H9 (cell line): ENCODE measurements around the gene TRPV6. TPM values are rescaled to one million over a fixed set of nuclear protein-coding genes. Genes with fewer than 3 reads are reported as not detected.

Experiments used
- DNase-seq: peaks from one replicate; pipeline ENCODE4 v3.0.0-alpha.2; 2017
- H2AFZ ChIP-seq: one replicate; pipeline ENCODE4 v1.6.1; 2013; ENCODE audit warnings: mild to moderate bottlenecking, low read length, control low read depth, moderate library complexity
- H2AK5ac ChIP-seq: 2 replicates; pipeline ENCODE4 v1.6.1; 2013; ENCODE audit warnings: low read length, control low read depth, mixed read lengths; ENCODE audit not compliant: insufficient read length
- H2BK120ac ChIP-seq: one replicate; pipeline ENCODE4 v1.6.1; 2013; ENCODE audit warnings: low read depth, mild to moderate bottlenecking, low read length, control low read depth, inconsistent platforms; ENCODE audit not compliant: poor library complexity, severe bottlenecking
- H2BK12ac ChIP-seq: 2 replicates; pipeline ENCODE4 v1.6.1; 2013; ENCODE audit warnings: low read length, control low read depth, mixed read lengths, low read depth; ENCODE audit not compliant: insufficient read length
- H2BK15ac ChIP-seq: 2 replicates; pipeline ENCODE4 v1.6.1; 2013; ENCODE audit warnings: low read depth, low read length, control low read depth
- H2BK20ac ChIP-seq: one replicate; pipeline ENCODE4 v1.6.1; 2013; ENCODE audit warnings: low read depth, mild to moderate bottlenecking, low read length, control low read depth, inconsistent platforms; ENCODE audit not compliant: poor library complexity, severe bottlenecking
- H2BK5ac ChIP-seq: 2 replicates; pipeline ENCODE4 v1.6.1; 2013; ENCODE audit warnings: low read length, control low read depth, mixed read lengths; ENCODE audit not compliant: insufficient read length
- H3K14ac ChIP-seq: 2 replicates; pipeline ENCODE4 v1.6.1; 2013; ENCODE audit warnings: low read length, control low read depth; ENCODE audit not compliant: insufficient read depth
- H3K18ac ChIP-seq: 2 replicates; pipeline ENCODE4 v1.6.1; 2013; ENCODE audit warnings: low read depth, mild to moderate bottlenecking, mixed read lengths, low read length, control low read depth; ENCODE audit not compliant: insufficient read length
- H3K23ac ChIP-seq: 2 replicates; pipeline ENCODE4 v1.6.1; 2013; ENCODE audit warnings: low read length, control low read depth, mixed read lengths, low read depth; ENCODE audit not compliant: insufficient read length
- H3K23me2 ChIP-seq: 2 replicates; pipeline ENCODE4 v1.6.1; 2013; ENCODE audit warnings: low read depth, mild to moderate bottlenecking, mixed read lengths, low read length, control low read depth; ENCODE audit not compliant: insufficient read length, poor library complexity, severe bottlenecking
- H3K27ac ChIP-seq: 2 replicates; pipeline ENCODE4 v1.5.1; 2013; ENCODE audit warnings: low read length, control low read depth, mixed read lengths, low read depth; ENCODE audit not compliant: insufficient read length
- H3K27me3 ChIP-seq: 2 replicates; pipeline ENCODE4 v1.6.1; 2013; ENCODE audit warnings: low read length, control low read depth, inconsistent platforms; ENCODE audit not compliant: insufficient read depth
- H3K4ac ChIP-seq: 2 replicates; pipeline ENCODE4 v1.6.1; 2013; ENCODE audit warnings: low read depth, mild to moderate bottlenecking, control low read depth, inconsistent platforms, low read length, moderate library complexity
- H3K4me1 ChIP-seq: 2 replicates; pipeline ENCODE4 v1.6.1; 2013; ENCODE audit warnings: low read length, control low read depth, inconsistent platforms; ENCODE audit not compliant: insufficient read depth
- H3K4me2 ChIP-seq: 2 replicates; pipeline ENCODE4 v1.6.1; 2013; ENCODE audit warnings: low read length, control low read depth, mixed read lengths; ENCODE audit not compliant: insufficient read length, insufficient read depth
- H3K56ac ChIP-seq: 2 replicates; pipeline ENCODE4 v1.6.1; 2013; ENCODE audit warnings: low read depth, mild to moderate bottlenecking, mixed read lengths, low read length, control low read depth; ENCODE audit not compliant: insufficient read length
- H3K79me1 ChIP-seq: 2 replicates; pipeline ENCODE4 v1.6.1; 2013; ENCODE audit warnings: low read depth, mild to moderate bottlenecking, moderate library complexity, low read length, control low read depth, inconsistent platforms; ENCODE audit not compliant: insufficient read depth, poor library complexity, severe bottlenecking
- H3K79me2 ChIP-seq: 2 replicates; pipeline ENCODE4 v1.6.1; 2013; ENCODE audit warnings: low read length, control low read depth, inconsistent platforms; ENCODE audit not compliant: insufficient read depth
- H3K9ac ChIP-seq: 2 replicates; pipeline ENCODE4 v1.6.1; 2013; ENCODE audit warnings: low read length, control low read depth, mixed read lengths; ENCODE audit not compliant: insufficient read length; ENCODE audit errors: extremely low read depth
- H3K9me3 ChIP-seq: one replicate; pipeline ENCODE4 v1.6.1; 2013; ENCODE audit warnings: low read depth, low read length, inconsistent platforms; ENCODE audit not compliant: control insufficient read depth
- H3T11ph ChIP-seq: one replicate; pipeline ENCODE4 v1.6.1; 2013; ENCODE audit warnings: mild to moderate bottlenecking, low read length, control low read depth, inconsistent platforms
- H4K20me1 ChIP-seq: one replicate; pipeline ENCODE4 v1.6.1; 2013; ENCODE audit not compliant: control insufficient read depth, insufficient read length, insufficient read depth
- H4K5ac ChIP-seq: 2 replicates; pipeline ENCODE4 v1.6.1; 2013; ENCODE audit warnings: low read depth, mild to moderate bottlenecking, mixed read lengths, low read length, control low read depth; ENCODE audit not compliant: insufficient read length
- H4K8ac ChIP-seq: replicated peaks from 2 replicates; pipeline ENCODE4 v1.6.1; 2013; ENCODE audit warnings: low read length, control low read depth, mixed read lengths, low read depth; ENCODE audit not compliant: insufficient read length
- H4K91ac ChIP-seq: 2 replicates; pipeline ENCODE4 v1.6.1; 2013; ENCODE audit warnings: low read depth, mild to moderate bottlenecking, moderate library complexity, mixed read lengths, low read length, control low read depth; ENCODE audit not compliant: insufficient read length
- H3K27ac Mint-ChIP-seq, 3 experiments: 2 replicates in 2 of 3; 3 replicates in 1 of 3; pipeline ENCODE4 v1.8.0; 2020 to 2021; ENCODE audit warnings: mixed read lengths in 3 of 3, mild to moderate bottlenecking in 1 of 3, moderate library complexity in 1 of 3
- H3K27me3 Mint-ChIP-seq: 2 replicates; pipeline ENCODE4 v1.8.0; 2021; ENCODE audit warnings: low read depth, mild to moderate bottlenecking, moderate library complexity, mixed read lengths
- H3K36me3 Mint-ChIP-seq, 3 experiments: 2 replicates in 2 of 3; 3 replicates in 1 of 3; pipeline ENCODE4 v1.8.0; 2020 to 2021; ENCODE audit warnings: low read depth in 3 of 3, mixed read lengths in 3 of 3; ENCODE audit not compliant: insufficient read depth in 1 of 3
- H3K4me1 Mint-ChIP-seq, 2 experiments: 2 replicates each; pipeline ENCODE4 v1.8.0; 2020; ENCODE audit warnings: mixed read lengths in 2 of 2
- H3K4me3 Mint-ChIP-seq, 2 experiments: 2 replicates in 1 of 2; 3 replicates in 1 of 2; pipeline ENCODE4 v1.8.0; 2020 to 2021; ENCODE audit warnings: mild to moderate bottlenecking in 2 of 2, mixed read lengths in 2 of 2, moderate library complexity in 1 of 2
- H3K9me3 Mint-ChIP-seq, 2 experiments: 2 replicates in 1 of 2; 3 replicates in 1 of 2; pipeline ENCODE4 v1.8.0; 2020; ENCODE audit warnings: mild to moderate bottlenecking in 2 of 2, mixed read lengths in 2 of 2, moderate library complexity in 1 of 2
- WGBS: extraction: QIAGEN DNeasy Blood & Tissue Kit; methylation state at CpG from one replicate; pipeline ENCODE4 v1.1.7; 2013; ENCODE audit warnings: missing lambda C conversion rate, low lambda C conversion rate, mixed read lengths; ENCODE audit not compliant: insufficient read length; ENCODE audit errors: extremely low coverage; 5-methylcytosine and 5-hydroxymethylcytosine counted together
- total RNA-seq: library from RNA; stranded (reverse); gene quantifications from 2 replicates; pipeline ENCODE4 v1.2.1, GENCODE V29; 2021
- TF ChIP-seq, protein P1 (sequence below): fragments of 200-600 bp; sonication (generic); conservative IDR thresholded peaks from 3 replicates; pipeline ENCODE4 v1.8.0; 2021; ENCODE audit warnings: antibody characterized with exemption, mild to moderate bottlenecking

Gene TRPV6
- total RNA-seq, 1 experiment from 2014 or later = 0.61 TPM

DNA sequence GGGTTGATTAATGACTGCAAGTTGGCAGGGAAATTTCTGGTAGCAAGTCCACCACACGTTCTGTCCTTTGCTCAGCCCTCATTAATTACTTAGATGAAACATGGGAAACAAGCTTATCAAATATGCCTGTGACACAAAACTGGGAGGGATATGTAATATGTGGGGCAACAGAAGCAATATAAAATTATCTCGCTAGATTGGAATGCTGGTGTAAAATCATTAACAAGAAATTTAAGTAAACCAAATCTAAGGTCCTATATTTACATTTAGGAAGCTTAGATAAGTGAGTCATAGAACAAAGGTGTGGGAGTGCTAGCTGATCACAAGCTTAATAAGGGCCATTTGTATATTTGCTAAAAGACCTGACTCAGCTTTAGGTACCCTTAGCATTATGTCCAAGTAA is 24.5 kb upstream of the TRPV6 start:
- Histone ChIP-seq H3K18ac (no peak overlapping the region), H3K4ac (no peak overlapping the region), H2BK12ac (no peak overlapping the region), H4K8ac (no peak overlapping the region), H3K4me1 (no peaks in the 10 kb centered on the region), H2BK120ac (no peak overlapping the region), H3K27ac (no peak overlapping the region), H3K79me2 (no peaks in the 10 kb centered on the region), H4K5ac (no peak overlapping the region), H3K14ac (no peak overlapping the region), H4K20me1 (no peaks in the 10 kb centered on the region), H3K79me1 (no peaks in the 10 kb centered on the region), H3K9me3 (peaks cover 6% of the 10 kb centered on the region), H3K56ac (no peak overlapping the region), H2BK5ac (no peak overlapping the region), H3T11ph (no peak overlapping the region), H2BK15ac (no peak overlapping the region), H4K91ac (no peak overlapping the region), H3K23ac (no peak overlapping the region), H3K4me2 (no peak overlapping the region), H2AK5ac (no peak overlapping the region), H2BK20ac (no peak overlapping the region), H3K9ac (no peak overlapping the region), H3K27me3 (no peaks in the 10 kb centered on the region; the same call in 1 of the 2 replicates), H2AFZ (no peak overlapping the region), H3K23me2 (no peaks in the 10 kb centered on the region)
- TF ChIP-seq, protein P1, sequence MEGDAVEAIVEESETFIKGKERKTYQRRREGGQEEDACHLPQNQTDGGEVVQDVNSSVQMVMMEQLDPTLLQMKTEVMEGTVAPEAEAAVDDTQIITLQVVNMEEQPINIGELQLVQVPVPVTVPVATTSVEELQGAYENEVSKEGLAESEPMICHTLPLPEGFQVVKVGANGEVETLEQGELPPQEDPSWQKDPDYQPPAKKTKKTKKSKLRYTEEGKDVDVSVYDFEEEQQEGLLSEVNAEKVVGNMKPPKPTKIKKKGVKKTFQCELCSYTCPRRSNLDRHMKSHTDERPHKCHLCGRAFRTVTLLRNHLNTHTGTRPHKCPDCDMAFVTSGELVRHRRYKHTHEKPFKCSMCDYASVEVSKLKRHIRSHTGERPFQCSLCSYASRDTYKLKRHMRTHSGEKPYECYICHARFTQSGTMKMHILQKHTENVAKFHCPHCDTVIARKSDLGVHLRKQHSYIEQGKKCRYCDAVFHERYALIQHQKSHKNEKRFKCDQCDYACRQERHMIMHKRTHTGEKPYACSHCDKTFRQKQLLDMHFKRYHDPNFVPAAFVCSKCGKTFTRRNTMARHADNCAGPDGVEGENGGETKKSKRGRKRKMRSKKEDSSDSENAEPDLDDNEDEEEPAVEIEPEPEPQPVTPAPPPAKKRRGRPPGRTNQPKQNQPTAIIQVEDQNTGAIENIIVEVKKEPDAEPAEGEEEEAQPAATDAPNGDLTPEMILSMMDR = no peak
- DNase-seq = no peak
- H3K27ac Mint-ChIP-seq = no peak overlapping the region
- no peak overlapping the region for H3K4me3 Mint-ChIP-seq
- H3K9me3 Mint-ChIP-seq = peaks cover 15 to 17% of the 10 kb centered on the region in 2 experiments
- H3K27me3 Mint-ChIP-seq = peaks cover 14% of the 10 kb centered on the region
- peaks cover 3 to 12% (median 6%) of the 10 kb centered on the region in 3 experiments; a peak in 6 of 7 replicates for H3K36me3 Mint-ChIP-seq
- peaks cover 4 to 7% of the 10 kb centered on the region in 2 experiments for H3K4me1 Mint-ChIP-seq
- WGBS = no CpG with 5 or more reads among the region's 2 CpGs
